ENCODE data around the gene TMEM119.

Gene TMEM119

DNA sequence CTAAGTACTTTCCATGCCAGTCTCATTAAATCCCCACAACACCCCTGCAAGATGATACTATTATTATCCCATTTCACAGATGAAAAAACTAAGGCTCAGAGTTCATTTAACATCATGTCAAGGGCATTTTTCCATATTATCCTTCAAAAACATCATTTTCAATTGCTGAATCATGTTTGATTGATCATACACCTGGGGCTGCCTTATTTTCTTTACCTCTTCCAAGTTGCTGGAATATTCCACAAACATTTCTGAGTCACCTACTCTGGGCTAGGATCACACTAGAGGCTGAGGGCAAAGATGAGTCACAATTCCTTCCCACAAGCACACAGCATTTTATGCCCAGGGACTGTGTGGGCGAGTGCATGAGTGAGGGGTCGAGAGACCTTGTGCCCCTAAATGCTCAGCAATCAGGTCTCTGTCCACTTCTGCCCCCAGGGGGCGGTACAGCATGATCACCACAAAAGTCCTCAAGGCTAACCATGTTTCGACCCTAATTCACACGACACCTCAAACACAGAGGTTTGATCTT, 14.1 kb upstream of the TMEM119 start:
- DNase-seq (peak; percentile 46 to 57), ATAC-seq (peak; percentile 42)
- H3K27ac Mint-ChIP-seq, result peak overlapping the region in 1 of 2 donors; percentile 27
- peaks cover 6 to 10% of the 10 kb centered on the region in 2 donors for H3K9me3 Mint-ChIP-seq
- H3K27me3 Mint-ChIP-seq, result no peaks in the 10 kb centered on the region
- peaks cover 43% of the 10 kb centered on the region for H3K4me1 Mint-ChIP-seq
- H3K4me3 Mint-ChIP-seq, result no peak overlapping the region

DNA sequence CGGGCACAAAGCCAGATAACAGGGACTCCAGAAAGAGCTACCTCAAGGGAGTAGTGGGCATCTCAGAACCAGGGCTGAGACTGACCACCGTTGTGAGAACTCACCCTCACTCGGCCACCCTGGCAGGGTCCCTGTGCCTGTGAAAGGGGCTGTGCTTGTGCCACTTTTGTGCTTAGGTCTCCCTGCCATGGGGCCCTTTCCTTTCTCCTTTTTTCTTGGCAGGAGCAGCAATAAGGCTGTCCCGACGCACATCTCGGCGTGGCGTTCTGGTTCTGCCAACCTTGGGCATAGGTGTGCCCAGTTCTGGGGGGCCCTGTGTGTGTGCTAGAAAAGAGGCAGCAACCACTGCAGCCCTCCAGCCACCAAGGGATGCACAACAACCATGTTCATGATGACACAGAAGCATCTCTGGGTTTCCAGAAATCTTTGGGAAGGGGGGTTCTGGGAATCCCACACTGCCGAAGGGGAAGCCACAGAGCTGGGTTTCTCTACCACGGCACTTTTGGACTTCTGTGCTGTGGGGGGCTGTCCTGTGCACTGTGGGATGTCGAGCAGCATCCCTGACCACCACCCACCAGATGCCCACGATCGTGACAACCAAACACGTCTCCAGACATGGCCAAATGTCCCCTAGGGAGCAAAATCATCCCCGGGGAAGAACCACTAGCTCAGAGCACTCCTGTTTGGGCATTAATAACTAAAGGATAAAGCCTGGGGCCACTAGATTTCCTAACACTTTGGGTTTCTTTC, 13.1 kb upstream of the TMEM119 start:
- no peak overlapping the region for H3K27ac Mint-ChIP-seq
- H3K9me3 Mint-ChIP-seq, result peaks cover under 1 to 2% of the 10 kb centered on the region in 2 donors
- ATAC-seq (no peak), DNase-seq (no peak)
- no peaks in the 10 kb centered on the region for H3K27me3 Mint-ChIP-seq
- H3K4me3 Mint-ChIP-seq, result no peak overlapping the region
- peaks cover 34% of the 10 kb centered on the region for H3K4me1 Mint-ChIP-seq

- H3K27me3 Mint-ChIP-seq, result no peaks in the 10 kb centered on the region
- no peak overlapping the region for H3K27ac Mint-ChIP-seq
- DNase-seq (no peak), ATAC-seq (no peak)
- peaks cover 38% of the 10 kb centered on the region for H3K4me1 Mint-ChIP-seq
- peaks cover 0 to 7% of the 10 kb centered on the region in 2 donors for H3K9me3 Mint-ChIP-seq
- H3K4me3 Mint-ChIP-seq, result no peak overlapping the region
These were observed 12.5 kb upstream of the TMEM119 start for GRCh38 chr12:108610336-108610815.

DNA sequence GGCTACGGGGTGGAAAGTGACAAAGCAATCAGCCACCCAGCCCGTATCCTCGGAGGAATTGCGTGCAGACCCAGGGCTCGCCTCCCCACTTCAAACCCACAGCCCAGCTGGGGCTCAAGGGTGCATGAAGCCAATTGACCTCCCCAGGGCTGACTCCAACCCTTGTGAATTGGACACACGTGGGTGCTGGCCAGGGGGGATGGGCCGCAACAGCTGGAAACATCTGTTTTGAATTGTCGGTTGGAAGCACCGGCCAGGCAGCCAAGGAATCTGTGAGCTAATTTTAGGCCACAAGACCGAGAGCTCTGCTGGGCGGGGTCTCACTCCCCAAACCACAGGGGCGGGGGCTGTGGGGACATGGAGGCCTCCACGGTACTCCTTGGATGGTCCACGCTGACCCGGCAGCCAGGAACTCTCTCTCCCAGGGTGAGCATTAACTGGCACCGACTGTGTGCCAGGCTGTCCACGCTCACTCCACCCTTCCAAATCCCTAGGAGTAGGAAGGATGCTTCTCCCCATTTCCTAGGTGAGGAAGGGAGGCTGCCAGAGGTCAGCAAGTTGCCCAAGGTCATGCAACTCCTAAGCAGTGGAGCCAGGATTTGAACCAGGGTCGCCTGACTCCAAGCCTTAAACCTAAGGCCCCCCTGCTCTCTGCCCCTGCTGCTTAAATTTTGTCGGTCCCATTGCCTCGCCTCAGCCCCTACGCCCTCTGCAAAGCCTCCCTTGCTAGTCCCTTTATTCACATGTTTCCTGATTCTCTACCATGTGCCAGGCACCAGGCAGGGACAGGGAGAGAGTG, 11.9 kb upstream of the TMEM119 start:
- peaks cover 0 to 11% of the 10 kb centered on the region in 2 donors for H3K9me3 Mint-ChIP-seq
- ATAC-seq (no peak), DNase-seq (no peak)
- H3K4me3 Mint-ChIP-seq, result no peak overlapping the region
- no peak overlapping the region for H3K27ac Mint-ChIP-seq
- peaks cover 41% of the 10 kb centered on the region for H3K4me1 Mint-ChIP-seq
- H3K27me3 Mint-ChIP-seq, result no peaks in the 10 kb centered on the region

DNA sequence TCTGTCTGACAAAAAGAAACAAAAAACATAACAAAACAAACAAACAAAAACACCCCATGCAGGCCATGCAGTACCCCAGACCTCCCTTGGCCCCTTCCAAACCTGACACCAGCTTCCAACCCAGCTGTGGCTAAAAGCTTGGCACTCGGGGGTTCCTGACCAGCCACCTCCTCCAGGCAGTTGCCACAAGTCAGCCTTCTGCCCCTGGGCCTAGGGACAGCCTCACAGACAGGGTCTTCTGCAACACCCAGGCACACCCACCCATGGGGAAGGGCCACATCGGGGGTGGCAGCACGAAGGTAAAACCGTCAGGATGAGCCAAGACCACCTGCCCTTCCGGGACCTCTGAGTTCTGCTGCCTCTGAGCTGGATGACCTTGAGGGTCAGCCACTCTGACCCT, 10.7 kb upstream of the TMEM119 start:
- Mint-ChIP-seq H3K27me3 (no peaks in the 10 kb centered on the region), H3K4me1 (peaks cover 30% of the 10 kb centered on the region), H3K9me3 (peaks cover 0 to 11% of the 10 kb centered on the region in 2 donors), H3K4me3 (no peak overlapping the region), H3K27ac (no peak overlapping the region)
- DNase-seq (no peak), ATAC-seq (no peak)

DNA sequence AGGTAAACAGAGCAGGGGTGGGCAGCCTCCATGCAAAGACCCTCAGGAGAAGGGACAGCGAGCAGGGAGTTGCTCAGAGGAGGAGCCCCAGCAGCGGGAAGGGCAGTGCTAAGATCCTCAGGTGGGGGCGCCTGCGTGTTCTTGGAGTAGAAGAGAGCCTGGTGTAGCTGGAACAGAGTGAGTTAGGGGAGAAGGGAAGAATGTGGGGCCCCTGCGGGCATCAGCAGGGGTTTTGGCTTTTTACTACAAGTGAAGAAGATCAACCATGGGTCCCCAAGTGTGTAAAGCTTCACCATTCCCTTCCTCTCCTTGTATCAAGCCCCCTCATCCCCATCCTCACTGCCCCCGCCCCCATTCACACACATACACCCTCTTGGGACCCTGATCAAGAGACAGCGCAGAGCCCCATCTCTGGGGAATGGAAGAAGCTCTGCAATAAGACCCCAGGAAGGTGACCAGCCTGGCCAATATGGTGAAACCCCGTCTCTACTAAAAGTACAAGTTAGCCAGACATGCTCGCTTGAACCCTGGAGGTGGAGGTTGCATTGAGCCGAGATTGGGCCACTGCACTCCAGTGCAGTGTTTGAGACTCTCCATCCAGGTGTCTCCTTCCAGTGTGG, 10.2 kb upstream of the TMEM119 start:
- Mint-ChIP-seq H3K4me3 (no peak overlapping the region), H3K9me3 (peaks cover 0 to 11% of the 10 kb centered on the region in 2 donors), H3K27ac (no peak overlapping the region), H3K4me1 (peaks cover 25% of the 10 kb centered on the region), H3K27me3 (no peaks in the 10 kb centered on the region)
- ATAC-seq (no peak), DNase-seq (no peak)

- H3K9me3 Mint-ChIP-seq, result peaks cover 0 to 11% of the 10 kb centered on the region in 2 donors
- peak overlapping the region in 1 of 2 donors; percentile 7 for H3K4me3 Mint-ChIP-seq
- H3K27ac Mint-ChIP-seq, result peak overlapping the region in 1 of 2 donors; percentile 65
- DNase-seq, result no peak
- peaks cover 10% of the 10 kb centered on the region for H3K4me1 Mint-ChIP-seq
- ATAC-seq, result no peak
- no peaks in the 10 kb centered on the region for H3K27me3 Mint-ChIP-seq
These were observed 8.6 kb upstream of the TMEM119 start for GRCh38 chr12:108606492-108606891.

- Mint-ChIP-seq H3K27ac (peak overlapping the region; percentile 82 to 97), H3K4me3 (peak overlapping the region in 1 of 2 donors; percentile 42), H3K9me3 (peaks cover 0 to 11% of the 10 kb centered on the region in 2 donors), H3K4me1 (peaks cover 8% of the 10 kb centered on the region), H3K27me3 (no peaks in the 10 kb centered on the region)
- ATAC-seq (no peak), DNase-seq (no peak)
These were observed 8.0 kb upstream of the TMEM119 start for GRCh38 chr12:108605690-108606406.

GRCh38 chr12:108605000-108605689, 7.3 kb upstream of the TMEM119 start:
- Mint-ChIP-seq H3K27me3 (no peaks in the 10 kb centered on the region), H3K4me3 (peak overlapping the region in 1 of 2 donors; percentile 18), H3K27ac (peak overlapping the region; percentile 82 to 97), H3K4me1 (peaks cover 8% of the 10 kb centered on the region), H3K9me3 (peaks cover 0 to 11% of the 10 kb centered on the region in 2 donors)
- ATAC-seq (peak; percentile 24), DNase-seq (peak in 1 of 2 donors; percentile 21)

- H3K4me1 Mint-ChIP-seq, result peaks cover 8% of the 10 kb centered on the region
- no peak for ATAC-seq
- peak overlapping the region in 1 of 2 donors; percentile 36 for H3K27ac Mint-ChIP-seq
- peaks cover 0 to 11% of the 10 kb centered on the region in 2 donors for H3K9me3 Mint-ChIP-seq
- no peak for DNase-seq
- no peak overlapping the region for H3K4me3 Mint-ChIP-seq
- H3K27me3 Mint-ChIP-seq, result no peaks in the 10 kb centered on the region
These were observed 6.5 kb upstream of the TMEM119 start for GRCh38 chr12:108604208-108604941.

DNA sequence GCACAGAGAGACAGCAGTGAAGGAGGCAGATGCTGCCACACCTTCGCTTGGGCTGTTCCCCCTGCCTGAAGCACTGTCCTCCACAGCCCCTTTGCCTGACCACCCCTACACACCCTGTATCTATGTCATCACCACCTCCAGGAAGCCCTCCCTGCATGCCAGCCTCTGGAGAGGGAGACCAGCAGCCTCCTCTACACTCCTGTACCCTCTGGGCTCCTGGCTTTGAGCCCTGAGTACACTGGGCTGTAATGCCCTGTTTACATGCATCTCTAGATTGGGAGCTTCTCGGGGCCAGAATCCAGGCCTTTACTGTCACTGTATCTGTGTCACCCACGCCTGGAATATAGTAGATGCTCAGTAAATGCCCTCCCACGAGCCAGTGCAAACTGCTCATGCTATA, 5.9 kb upstream of the TMEM119 start:
- H3K27me3 Mint-ChIP-seq, result no peaks in the 10 kb centered on the region
- no peak overlapping the region for H3K27ac Mint-ChIP-seq
- peaks cover 8% of the 10 kb centered on the region for H3K4me1 Mint-ChIP-seq
- H3K4me3 Mint-ChIP-seq, result no peak overlapping the region
- DNase-seq, result no peak
- ATAC-seq, result peak; percentile 6
- H3K9me3 Mint-ChIP-seq, result peaks cover 0 to 11% of the 10 kb centered on the region in 2 donors

DNA sequence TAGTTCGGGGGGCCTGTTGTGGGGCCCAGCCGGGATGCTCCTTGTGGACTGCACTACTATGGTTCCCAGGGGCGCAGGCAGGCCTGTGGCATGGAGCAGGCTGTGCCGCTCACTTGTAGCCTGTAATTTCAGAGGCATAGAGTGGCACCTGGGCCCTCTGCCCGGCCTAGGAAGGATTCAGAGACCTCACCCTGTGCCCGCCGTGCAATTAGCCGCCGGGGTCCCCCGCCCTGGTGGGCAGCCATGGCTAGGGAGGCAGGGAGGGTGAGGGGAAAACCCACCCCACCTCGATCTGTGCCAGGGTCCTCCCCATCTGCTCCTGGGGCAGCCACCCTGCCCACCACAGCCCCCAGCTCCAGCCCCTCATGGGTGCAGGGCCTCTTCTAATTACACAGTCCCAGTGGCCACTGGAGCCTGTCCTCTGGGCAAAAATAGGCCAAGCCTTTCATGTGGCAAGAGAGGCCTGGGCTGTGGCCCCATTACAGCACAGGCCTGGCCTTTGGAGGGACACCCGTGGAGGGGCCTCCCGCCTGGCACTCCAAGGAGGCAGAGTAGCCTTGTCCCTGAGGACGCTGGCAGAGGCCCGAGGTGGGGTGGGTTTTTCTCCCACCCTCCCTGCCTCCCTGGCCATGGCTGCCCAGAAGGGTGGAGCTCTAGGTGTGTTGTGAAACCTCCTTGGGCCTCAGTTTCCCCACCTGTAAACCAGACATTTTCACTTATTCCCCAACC, 5.3 kb upstream of the TMEM119 start:
- ATAC-seq, result peak; percentile 16
- H3K27ac Mint-ChIP-seq, result no peak overlapping the region

GRCh38 chr12:108602209-108602705, 4.4 kb upstream of the TMEM119 start:
- peaks cover 8% of the 10 kb centered on the region for H3K4me1 Mint-ChIP-seq
- H3K4me3 Mint-ChIP-seq, result no peak overlapping the region
- ATAC-seq (no peak), DNase-seq (no peak)
- no peak overlapping the region for H3K27ac Mint-ChIP-seq
- peaks cover 0 to 11% of the 10 kb centered on the region in 2 donors for H3K9me3 Mint-ChIP-seq
- no peaks in the 10 kb centered on the region for H3K27me3 Mint-ChIP-seq

More for the DNA sequence above, 5.3 kb upstream of the TMEM119 start:
- Mint-ChIP-seq H3K4me3 (no peak overlapping the region), H3K27me3 (no peaks in the 10 kb centered on the region), H3K4me1 (peaks cover 8% of the 10 kb centered on the region), H3K9me3 (peaks cover 0 to 11% of the 10 kb centered on the region in 2 donors)
- no peak for DNase-seq
